Measurements from ENCODE around the gene SLC7A6.

SLC7A6 gene

GRCh38 chr16:68306633-68307032, 42.3 kb downstream of the SLC7A6 start:
- DNase-seq (ENCODE audit: low read depth) = no peak

DNA sequence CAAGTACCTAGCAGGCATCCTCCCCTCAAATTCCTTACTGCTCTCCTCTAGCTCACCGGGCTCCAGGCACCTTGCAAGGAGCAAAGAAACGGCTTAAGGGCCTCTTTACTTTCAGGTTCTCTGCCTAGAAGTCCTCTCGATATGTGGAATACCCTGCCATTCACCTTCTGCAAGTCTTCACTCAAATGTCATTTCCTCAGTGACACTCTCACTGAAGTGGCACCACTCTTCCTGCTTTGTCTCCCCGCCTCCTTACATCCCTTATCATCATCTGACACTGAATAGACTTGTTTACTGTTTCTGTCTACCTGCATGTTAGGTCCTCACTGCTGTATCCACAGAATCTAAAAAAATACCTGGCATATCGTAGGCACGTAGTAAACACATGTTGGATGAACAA, 45.5 kb downstream of the SLC7A6 start:
- DNase-seq (ENCODE audit: low read depth) = no peak

DNA sequence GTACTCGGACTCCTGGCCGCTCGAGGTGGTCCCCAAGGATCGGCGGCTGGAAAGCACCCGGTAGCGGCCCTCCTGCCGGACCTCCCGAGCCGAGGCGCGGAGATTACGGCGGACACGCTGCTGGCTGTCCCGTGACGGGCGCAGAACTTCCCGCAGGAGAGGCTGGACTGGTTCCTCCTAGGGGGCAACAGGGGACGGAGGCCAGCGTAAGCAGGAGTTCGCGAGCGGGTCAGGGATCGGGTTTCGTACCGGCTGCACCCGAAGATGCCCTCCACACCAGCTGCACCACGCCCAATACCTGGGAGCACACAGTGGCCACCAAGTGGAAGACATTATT, 46.1 kb downstream of the SLC7A6 start:
- peak; percentile 61 for DNase-seq (ENCODE audit: low read depth)

- peak; percentile 94 for DNase-seq (ENCODE audit: low read depth)
Observed at GRCh38 chr16:68310774-68311511, 46.6 kb downstream of the SLC7A6 start, which contains the start of the genes PRMT7 and SLC7A6OS. TSS of gene PRMT7 (plus strand) at chr16:68311019. CDS start at chr16:68315980, 4,961 bp downstream. TSS of gene SLC7A6OS (minus strand) at chr16:68310946. CDS start at chr16:68310926, 20 bp downstream.

DNA sequence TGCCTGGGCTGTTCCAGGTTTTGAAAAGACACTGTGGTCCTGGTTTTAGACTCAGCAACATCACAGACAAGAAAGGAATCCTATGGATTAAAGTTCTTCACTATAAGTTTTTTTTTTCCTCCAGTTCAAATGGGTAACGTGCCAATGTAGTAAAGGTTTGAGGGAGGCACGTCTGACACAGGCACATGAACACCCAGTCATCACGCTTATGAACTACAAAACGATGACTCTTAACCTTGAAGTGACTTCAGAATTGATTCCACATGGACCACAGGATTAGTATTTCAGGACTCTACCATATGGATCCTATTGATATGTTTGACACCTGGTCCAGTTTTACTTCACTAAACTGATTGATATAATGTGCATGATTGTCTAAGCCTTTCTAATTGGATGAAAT, 48.8 kb downstream of the SLC7A6 start:
- DNase-seq (ENCODE audit: low read depth) = no peak

DNA sequence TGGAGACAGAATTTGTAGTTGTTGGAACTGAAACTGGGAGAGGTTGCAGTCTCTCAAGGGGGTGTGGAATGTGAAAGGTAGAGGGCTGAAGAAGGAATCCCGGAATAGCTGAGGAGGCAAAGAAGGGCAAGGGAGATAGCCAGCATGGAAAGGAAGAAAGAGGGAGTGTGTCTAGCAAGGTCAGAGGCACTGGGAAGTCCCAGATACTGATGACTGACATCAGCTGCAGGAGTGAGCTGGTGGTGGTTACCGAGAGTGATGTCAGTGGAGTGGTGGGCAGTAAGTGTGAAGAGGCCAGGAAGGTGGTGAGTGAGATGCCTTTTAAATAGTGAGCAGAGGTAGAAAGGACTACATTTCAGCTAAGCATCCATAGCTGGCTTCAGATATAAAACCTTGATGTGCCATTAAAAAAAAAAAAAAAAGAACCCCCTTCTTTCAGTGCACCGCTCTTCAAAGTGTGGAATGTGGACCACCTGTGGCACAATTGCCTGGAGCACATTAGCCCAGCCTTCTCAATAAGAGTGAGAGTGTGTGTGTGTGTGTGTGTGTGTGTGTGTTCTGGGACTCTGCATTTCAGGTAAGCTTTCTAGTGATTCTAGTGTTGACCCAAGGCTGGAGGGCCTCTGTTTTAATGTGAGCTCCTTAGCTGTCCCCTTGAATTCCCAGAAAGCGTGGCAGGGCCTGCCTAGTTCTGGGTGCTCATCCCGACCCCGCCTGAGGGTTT, 55.0 kb downstream of the SLC7A6 start:
- no peak for DNase-seq (ENCODE audit: low read depth)

DNA sequence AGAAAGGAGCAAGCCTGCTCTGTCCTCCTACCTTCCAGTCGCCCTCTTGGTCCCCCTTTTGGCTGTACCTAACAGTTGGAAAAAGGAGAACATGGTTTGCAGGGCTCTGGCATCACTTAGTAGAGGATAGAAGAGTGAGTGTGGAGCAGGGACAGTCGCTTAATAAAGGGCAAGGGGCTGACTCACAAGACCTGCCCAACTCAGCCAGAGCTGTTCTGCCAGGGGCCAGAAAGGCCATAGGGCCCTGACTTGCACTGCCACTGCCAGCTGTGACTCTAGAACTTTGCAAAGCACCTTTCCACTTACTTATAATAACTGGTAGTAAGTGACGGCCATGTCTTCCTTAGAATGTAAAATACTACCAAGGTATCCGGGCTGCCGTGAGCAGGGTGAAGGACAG, 60.0 kb downstream of the SLC7A6 start:
- DNase-seq (ENCODE audit: low read depth) = no peak

DNA sequence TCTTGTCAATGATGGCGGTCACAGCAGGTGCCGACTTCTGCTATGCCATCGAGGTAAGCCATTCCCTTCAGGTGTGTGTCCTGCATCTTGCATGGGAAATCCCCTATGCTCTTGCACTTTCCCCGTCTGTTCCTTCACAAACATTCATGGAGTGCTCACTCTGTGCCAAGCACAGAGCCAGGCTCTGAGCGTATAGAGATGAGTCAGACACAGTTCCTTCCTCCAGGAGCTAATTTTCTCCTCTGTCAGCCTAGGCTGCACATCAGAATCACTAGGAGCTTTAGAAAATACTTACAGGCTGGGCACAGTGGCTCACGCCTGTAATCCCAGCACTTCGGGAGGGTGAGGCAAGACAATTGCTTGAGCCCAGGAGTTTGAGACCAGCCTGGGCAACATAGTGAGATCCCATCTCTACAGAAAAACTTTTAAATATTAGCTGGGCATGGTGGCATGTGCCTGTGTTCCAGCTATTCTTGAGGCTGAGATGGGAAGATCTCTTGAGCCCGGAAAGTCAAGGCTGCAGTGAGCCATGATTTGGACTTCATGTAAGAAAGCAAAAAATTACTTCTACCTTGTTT, 60.5 kb downstream of the SLC7A6 start:
- peak; percentile 53 for DNase-seq (ENCODE audit: low read depth)

DNA sequence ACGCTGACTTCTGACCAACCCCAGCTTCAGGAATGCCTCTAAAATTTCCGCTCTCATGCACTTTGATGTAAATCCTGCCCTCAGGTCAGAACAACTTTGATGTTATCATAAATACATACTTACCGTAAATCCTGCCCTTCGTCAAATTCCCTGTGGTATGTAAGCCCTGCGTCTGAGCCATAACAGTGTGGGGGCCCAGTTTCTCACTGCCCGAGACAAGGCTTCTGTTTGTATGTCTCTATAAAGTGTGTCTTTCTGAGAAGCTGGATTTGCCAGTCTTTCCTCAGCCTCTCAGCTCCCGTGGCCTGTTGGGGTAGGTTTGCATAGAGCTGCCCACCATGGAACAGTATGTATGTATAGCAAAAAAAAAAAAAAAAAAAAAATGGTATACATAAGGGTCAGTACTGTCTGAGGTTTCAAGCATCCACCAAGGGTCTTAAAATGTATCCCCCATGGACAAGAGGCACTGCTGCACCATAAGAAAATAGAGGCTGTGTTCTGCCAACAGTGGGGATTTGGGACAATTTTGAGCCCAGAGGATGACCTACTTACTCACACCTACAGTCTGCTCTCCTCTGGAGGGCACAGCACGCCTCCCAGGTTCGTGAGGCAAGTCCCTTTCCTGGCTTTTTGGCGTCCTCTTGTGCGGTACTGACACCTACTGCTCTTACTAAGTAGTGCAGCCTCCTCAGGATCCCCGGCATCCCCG, 64.0 kb downstream of the SLC7A6 start:
- peak; percentile 94 for DNase-seq (ENCODE audit: low read depth)

- DNase-seq (ENCODE audit: low read depth) = no peak
Observed at GRCh38 chr16:68328860-68329390, 64.6 kb downstream of the SLC7A6 start.

DNA sequence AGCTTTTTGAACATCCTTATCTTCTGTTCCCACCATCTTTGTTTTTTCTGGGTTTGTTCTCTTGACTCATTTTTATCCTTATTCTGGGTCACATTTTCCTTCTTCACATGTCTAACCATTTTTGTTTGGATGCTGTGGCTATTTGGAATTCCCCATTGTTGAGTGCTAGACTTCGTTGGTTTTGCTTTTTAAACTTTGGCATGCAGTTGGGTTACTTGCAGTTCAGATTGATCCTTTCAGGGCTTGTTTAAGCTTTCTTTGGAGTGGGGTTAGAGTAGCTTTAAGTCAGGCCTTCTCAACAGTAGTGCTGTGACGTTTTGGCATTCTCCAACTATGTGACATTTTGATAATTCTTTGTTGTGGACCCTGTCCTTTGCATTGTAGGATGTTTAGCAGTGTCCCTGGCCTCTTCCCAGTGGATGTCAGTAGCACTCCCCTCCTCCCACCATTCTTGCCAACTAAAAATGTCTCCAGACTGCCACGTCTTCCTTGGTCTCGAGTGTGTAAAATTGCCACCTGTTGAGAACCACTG, 67.6 kb downstream of the SLC7A6 start:
- peak; percentile 84 for DNase-seq (ENCODE audit: low read depth)

GRCh38 chr16:68332411-68333121, 68.2 kb downstream of the SLC7A6 start:
- peak; percentile 88 for DNase-seq (ENCODE audit: low read depth)

GRCh38 chr16:68335175-68335574, 70.8 kb downstream of the SLC7A6 start:
- peak; percentile 27 for DNase-seq (ENCODE audit: low read depth)

- no peak for DNase-seq (ENCODE audit: low read depth)
Observed at GRCh38 chr16:68338326-68339119, 74.2 kb downstream of the SLC7A6 start.

GRCh38 chr16:68339214-68339613, 74.9 kb downstream of the SLC7A6 start:
- DNase-seq (ENCODE audit: low read depth) = no peak

- DNase-seq (ENCODE audit: low read depth) = no peak
Observed at GRCh38 chr16:68342620-68343019, 78.3 kb downstream of the SLC7A6 start.

DNA sequence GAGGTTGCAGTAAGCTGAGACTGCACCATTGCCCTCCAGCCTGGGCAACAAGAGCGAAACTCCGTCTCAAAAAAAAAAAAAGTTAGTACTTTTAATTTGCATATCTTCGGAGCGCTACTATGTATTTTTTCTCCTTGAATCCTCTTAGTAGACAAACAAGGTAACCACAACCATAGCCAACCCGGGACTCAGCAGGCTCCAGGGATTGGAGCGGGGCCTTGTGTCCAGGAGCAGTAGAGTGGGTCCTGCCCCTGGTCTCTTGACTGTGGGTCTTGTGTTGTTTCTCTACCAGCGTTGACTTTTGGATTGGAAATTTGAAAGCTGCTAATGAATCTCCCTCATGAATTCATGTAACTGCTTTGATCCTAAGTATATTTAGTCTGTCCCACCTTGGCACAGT, 78.8 kb downstream of the SLC7A6 start:
- DNase-seq (ENCODE audit: low read depth) = no peak

DNA sequence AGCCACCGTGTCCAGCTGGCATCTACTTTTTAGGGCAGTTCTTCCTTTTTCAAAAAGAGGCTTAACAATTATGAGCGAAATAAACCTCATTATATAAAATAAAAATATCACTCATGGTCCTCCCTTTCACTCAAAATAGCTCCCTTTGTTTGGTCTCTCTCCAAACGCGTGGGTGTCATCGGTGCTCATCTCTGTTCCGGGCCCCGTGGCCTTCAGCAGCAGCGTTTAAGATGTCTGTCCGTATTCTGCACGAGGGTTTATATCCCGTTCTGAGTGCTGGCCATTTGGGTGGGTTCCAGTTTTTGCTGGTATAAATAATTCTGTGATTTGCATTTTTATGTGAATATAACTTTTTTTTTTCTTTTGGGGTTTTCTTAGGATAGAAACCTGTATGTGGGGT, 79.9 kb downstream of the SLC7A6 start:
- DNase-seq (ENCODE audit: low read depth) = no peak

GRCh38 chr16:68345351-68345810, 81.1 kb downstream of the SLC7A6 start:
- peak; percentile 32 for DNase-seq (ENCODE audit: low read depth)

GRCh38 chr16:68345958-68346635, 81.8 kb downstream of the SLC7A6 start:
- DNase-seq (ENCODE audit: low read depth) = no peak
